Loucy (cell line): ENCODE data around the gene ZNF524.

ENCODE experiments used
- H2AFZ ChIP-seq: fragments of 200-600 bp; sonication (generic); 2 replicates; pipeline ENCODE4 v1.6.0; 2016; ENCODE audit warnings: antibody characterized with exemption, mild to moderate bottlenecking, low read length, moderate library complexity
- H3F3A ChIP-seq: fragments of 200-600 bp; 2 replicates; pipeline ENCODE4 v1.6.0; 2016; ENCODE audit warnings: antibody characterized with exemption, low read depth, mild to moderate bottlenecking
- H3K27me3 ChIP-seq: fragments of 200-600 bp; sonication (generic); 2 replicates; pipeline ENCODE4 v1.6.1; 2014; ENCODE audit warnings: low read length, mild to moderate bottlenecking; ENCODE audit not compliant: insufficient read depth, poor library complexity, severe bottlenecking
- H3K36me3 ChIP-seq: fragments of 200-600 bp; sonication (generic); 2 replicates; pipeline ENCODE4 v1.6.1; 2016; ENCODE audit warnings: low read length; ENCODE audit not compliant: insufficient read depth
- H3K4me1 ChIP-seq: fragments of 200-600 bp; sonication (generic); 2 replicates; pipeline ENCODE4 v1.5.1; 2014; ENCODE audit warnings: low read length, mild to moderate bottlenecking; ENCODE audit not compliant: insufficient read depth, poor library complexity, severe bottlenecking
- H3K4me2 ChIP-seq: fragments of 200-600 bp; sonication (generic); 2 replicates; pipeline ENCODE4 v1.6.0; 2014; ENCODE audit warnings: antibody characterized with exemption, low read length, low read depth, mild to moderate bottlenecking; ENCODE audit not compliant: poor library complexity, severe bottlenecking
- H3K4me3 ChIP-seq: fragments of 200-600 bp; sonication (generic); 2 replicates; pipeline ENCODE4 v1.5.1; 2014; ENCODE audit warnings: low read length, mild to moderate bottlenecking, mixed read lengths; ENCODE audit not compliant: poor library complexity, severe bottlenecking
- H3K79me2 ChIP-seq: fragments of 200-600 bp; sonication (generic); 2 replicates; pipeline ENCODE4 v1.6.1; 2014; ENCODE audit warnings: low read length; ENCODE audit not compliant: insufficient read depth
- H3K9ac ChIP-seq: fragments of 200-600 bp; sonication (generic); 2 replicates; pipeline ENCODE4 v1.6.0; 2014; ENCODE audit warnings: mild to moderate bottlenecking, low read depth, low read length, moderate library complexity; ENCODE audit not compliant: poor library complexity, severe bottlenecking
- H3K9me2 ChIP-seq: fragments of 200-600 bp; sonication (generic); replicated peaks from 2 replicates; pipeline ENCODE4 v1.6.1; 2016; ENCODE audit warnings: low read depth, low read length, mixed read lengths
- H3K9me3 ChIP-seq: fragments of 200-600 bp; sonication (generic); 2 replicates; pipeline ENCODE4 v1.6.1; 2014; ENCODE audit warnings: mild to moderate bottlenecking, antibody characterized with exemption, low read length, low read depth; ENCODE audit not compliant: insufficient read depth
- H4K20me1 ChIP-seq: fragments of 200-600 bp; sonication (generic); 2 replicates; pipeline ENCODE4 v1.6.0; 2014; ENCODE audit warnings: antibody characterized with exemption, low read length, mild to moderate bottlenecking; ENCODE audit not compliant: insufficient read depth, poor library complexity, severe bottlenecking
- EZH2phosphoT487 ChIP-seq: fragments of 200-600 bp; IDR thresholded peaks from 2 replicates; pipeline ENCODE4 v1.6.1; 2018; ENCODE audit warnings: antibody characterized with exemption, mild to moderate bottlenecking, moderate library complexity, borderline replicate concordance
- TF ChIP-seq, protein P1 (sequence below): fragments of 200-600 bp; sonication (generic); conservative IDR thresholded peaks from 2 replicates; pipeline ENCODE4 v1.5.1; 2014; ENCODE audit warnings: mild to moderate bottlenecking, antibody characterized with exemption, low read length

Gene ZNF524

DNA sequence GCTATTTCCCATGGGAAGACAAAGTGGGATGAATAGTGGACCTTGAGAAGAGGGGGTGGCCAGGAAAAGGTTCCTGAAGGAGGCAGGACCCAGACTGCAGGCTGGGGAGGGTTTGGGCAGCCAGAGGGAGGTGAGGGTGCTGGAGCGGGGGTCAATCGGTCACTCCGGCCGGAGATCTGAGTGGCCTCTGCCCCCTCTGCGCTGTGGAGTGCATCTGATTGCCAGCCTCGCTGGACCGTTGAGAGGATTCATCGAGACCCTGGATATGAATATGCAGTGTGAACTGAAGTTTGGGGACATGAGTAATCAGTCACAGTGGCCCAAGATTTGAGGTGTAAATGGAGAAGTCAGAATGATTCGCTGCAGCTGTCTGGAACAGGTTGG, 35.2 kb downstream of the ZNF524 start:
- no peaks in the 10 kb centered on the region for H3K9me3 ChIP-seq
- no peaks in the 10 kb centered on the region for H3K9me2 ChIP-seq
- no peaks in the 10 kb centered on the region for H3K27me3 ChIP-seq
- peaks cover 27% of the 10 kb centered on the region for H3K4me1 ChIP-seq
- peak overlapping the region; percentile 99 for H3K4me2 ChIP-seq
- peak overlapping the region; percentile 82; the same call in 1 of the 2 replicates for H2AFZ ChIP-seq
- H3K4me3 ChIP-seq = peak overlapping the region; percentile 96
- no peaks in the 10 kb centered on the region for H3F3A ChIP-seq
- no peaks in the 10 kb centered on the region for H3K36me3 ChIP-seq
- peaks cover 8% of the 10 kb centered on the region for H4K20me1 ChIP-seq
- no peak for TF ChIP-seq EZH2phosphoT487
- TF ChIP-seq, protein P1, sequence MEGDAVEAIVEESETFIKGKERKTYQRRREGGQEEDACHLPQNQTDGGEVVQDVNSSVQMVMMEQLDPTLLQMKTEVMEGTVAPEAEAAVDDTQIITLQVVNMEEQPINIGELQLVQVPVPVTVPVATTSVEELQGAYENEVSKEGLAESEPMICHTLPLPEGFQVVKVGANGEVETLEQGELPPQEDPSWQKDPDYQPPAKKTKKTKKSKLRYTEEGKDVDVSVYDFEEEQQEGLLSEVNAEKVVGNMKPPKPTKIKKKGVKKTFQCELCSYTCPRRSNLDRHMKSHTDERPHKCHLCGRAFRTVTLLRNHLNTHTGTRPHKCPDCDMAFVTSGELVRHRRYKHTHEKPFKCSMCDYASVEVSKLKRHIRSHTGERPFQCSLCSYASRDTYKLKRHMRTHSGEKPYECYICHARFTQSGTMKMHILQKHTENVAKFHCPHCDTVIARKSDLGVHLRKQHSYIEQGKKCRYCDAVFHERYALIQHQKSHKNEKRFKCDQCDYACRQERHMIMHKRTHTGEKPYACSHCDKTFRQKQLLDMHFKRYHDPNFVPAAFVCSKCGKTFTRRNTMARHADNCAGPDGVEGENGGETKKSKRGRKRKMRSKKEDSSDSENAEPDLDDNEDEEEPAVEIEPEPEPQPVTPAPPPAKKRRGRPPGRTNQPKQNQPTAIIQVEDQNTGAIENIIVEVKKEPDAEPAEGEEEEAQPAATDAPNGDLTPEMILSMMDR = no peak
- peak overlapping the region; percentile 96 for H3K9ac ChIP-seq
- H3K79me2 ChIP-seq = peaks cover 36% of the 10 kb centered on the region

- Histone ChIP-seq H4K20me1 (peaks cover 8% of the 10 kb centered on the region), H3K9me3 (no peaks in the 10 kb centered on the region), H3K4me1 (peaks cover 30% of the 10 kb centered on the region), H3K79me2 (peaks cover 39% of the 10 kb centered on the region), H3K36me3 (no peaks in the 10 kb centered on the region), H2AFZ (no peak overlapping the region), H3K4me3 (peak overlapping the region; percentile 96), H3K9ac (peak overlapping the region; percentile 96), H3K27me3 (no peaks in the 10 kb centered on the region), H3F3A (no peaks in the 10 kb centered on the region), H3K4me2 (peak overlapping the region; percentile 99), H3K9me2 (no peaks in the 10 kb centered on the region)
- TF ChIP-seq, protein P1 = no peak
- TF ChIP-seq EZH2phosphoT487 = no peak
Measured at GRCh38 chr19:55635856-55636440, 35.9 kb downstream of the ZNF524 start.

DNA sequence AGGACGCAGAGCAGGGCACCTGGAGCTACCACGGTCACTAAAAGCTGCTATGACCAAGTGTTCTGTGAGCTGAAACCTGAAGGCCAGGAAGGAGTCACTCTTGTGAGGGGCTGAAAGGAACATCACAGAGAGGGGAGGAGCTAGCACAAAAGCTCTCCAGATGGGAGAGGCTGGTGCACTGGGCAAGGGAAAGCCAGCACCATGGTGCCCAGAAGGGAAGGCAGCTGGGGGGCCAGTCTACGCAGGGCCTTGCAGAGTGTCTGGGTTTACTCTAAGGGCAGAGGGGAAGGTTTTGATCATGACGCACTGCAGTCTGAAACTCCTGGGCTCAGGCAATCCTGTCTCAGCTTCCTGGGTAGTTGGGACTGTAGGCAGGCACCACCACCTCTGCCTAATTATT, 36.6 kb downstream of the ZNF524 start:
- TF ChIP-seq, protein P1 = no peak
- no peak for TF ChIP-seq EZH2phosphoT487
- Histone ChIP-seq H3K4me1 (peaks cover 37% of the 10 kb centered on the region), H3K79me2 (peaks cover 46% of the 10 kb centered on the region), H3K27me3 (no peaks in the 10 kb centered on the region), H3K4me2 (peak overlapping the region; percentile 99), H3K4me3 (peak overlapping the region; percentile 96), H3K36me3 (no peaks in the 10 kb centered on the region), H3K9ac (peak overlapping the region; percentile 96), H3F3A (no peaks in the 10 kb centered on the region), H4K20me1 (peaks cover 8% of the 10 kb centered on the region), H3K9me2 (no peaks in the 10 kb centered on the region), H2AFZ (no peak overlapping the region), H3K9me3 (no peaks in the 10 kb centered on the region)
